Endothelial cell of umbilical vein (primary cell): ENCODE results near the gene CLDN6. TPM values are rescaled to one million over a fixed set of nuclear protein-coding genes. Genes with fewer than 3 reads are reported as not detected.

ENCODE experiments used
- BruUV-seq: library from RNA; stranded (reverse); fragments of 400-500 nt; replicated peaks from 2 replicates; lab custom pipeline; 2021; lab: Mats Ljungman, UMichigan
- CTCF ChIA-PET: fragments of 300-600, 350-600 bp; sonication (Branson Sonifier 250); formaldehyde crosslinking; loops from one replicate; lab custom pipeline; 2021; ENCODE audit warnings: antibody characterized with exemption, inconsistent platforms; lab: Charles Lee
- POLR2A ChIA-PET: fragments of 300-600, 350-600 bp; sonication (Branson Sonifier 250); formaldehyde crosslinking; loops from one replicate; lab custom pipeline; 2021; ENCODE audit warnings: antibody characterized with exemption, inconsistent platforms; lab: Charles Lee
- DNase-seq: peaks from one replicate; pipeline ENCODE4 v3.0.0-alpha.2; 2011; ENCODE audit warnings: low read depth, low spot score
- FAIRE-seq: peaks from 2 replicates; lab custom pipeline; 2011; peaks lifted over from hg19 to GRCh38; lab: Jason Lieb, UNC
- H2AFZ ChIP-seq: 2 replicates; pipeline ENCODE4 v1.6.0; 2012; ENCODE audit warnings: low read depth, low read length, control low read depth, inconsistent platforms
- H3K27ac ChIP-seq: 2 replicates; pipeline ENCODE4 v1.5.1; 2011; ENCODE audit warnings: low read depth, mild to moderate bottlenecking, control low read depth, low read length, moderate library complexity; ENCODE audit not compliant: insufficient read depth
- H3K27me3 ChIP-seq, 2 experiments: 2 replicates each; pipeline versions ENCODE4 v1.6.0 to v1.6.1; 2011; ENCODE audit warnings: low read length in 2 of 2, mixed read lengths in 1 of 2; ENCODE audit not compliant: control insufficient read depth in 2 of 2, insufficient read depth in 2 of 2
- H3K36me3 ChIP-seq, 2 experiments: 2 replicates in 1 of 2; 3 replicates in 1 of 2; pipeline ENCODE4 v1.5.1; 2011; ENCODE audit warnings: low read length in 2 of 2, mild to moderate bottlenecking in 1 of 2, moderate library complexity in 1 of 2; ENCODE audit not compliant: control insufficient read depth in 2 of 2, insufficient read depth in 2 of 2; ENCODE audit errors: extremely low read depth in 1 of 2
- H3K4me1 ChIP-seq: 3 replicates; pipeline ENCODE4 v1.5.1; 2011; ENCODE audit warnings: mild to moderate bottlenecking, low read length; ENCODE audit not compliant: control insufficient read depth, insufficient read depth; ENCODE audit errors: extremely low read depth
- H3K4me2 ChIP-seq: 2 replicates; pipeline ENCODE4 v1.6.1; 2011; ENCODE audit warnings: low read length, control low read depth, mixed read lengths; ENCODE audit not compliant: insufficient read depth
- H3K4me3 ChIP-seq, 3 experiments: fragments of 200-600 bp in 1 of 3; sonication (generic), shearing (Covaris generic) in 1 of 3; replicated peaks in 1 of 3; 2 replicates each; pipeline ENCODE4 v1.5.1; 2011 to 2016; ENCODE audit warnings: control low read depth in 3 of 3, low read length in 3 of 3, mild to moderate bottlenecking in 2 of 3, inconsistent platforms in 1 of 3, low read depth in 1 of 3, moderate library complexity in 1 of 3; ENCODE audit not compliant: insufficient read depth in 1 of 3
- H3K79me2 ChIP-seq: 2 replicates; pipeline ENCODE4 v1.6.0; 2012; ENCODE audit warnings: low read length, inconsistent platforms; ENCODE audit not compliant: control insufficient read depth, insufficient read depth
- H3K9ac ChIP-seq: replicated peaks from 2 replicates; pipeline ENCODE3; 2011; ENCODE audit warnings: low read length, control low read depth; ENCODE audit not compliant: insufficient read depth; ENCODE audit errors: extremely low read depth
- H3K9me1 ChIP-seq: replicated peaks from 3 replicates; pipeline ENCODE4 v1.6.0; 2011; ENCODE audit warnings: mild to moderate bottlenecking, low read length; ENCODE audit not compliant: control insufficient read depth, insufficient read depth; ENCODE audit errors: extremely low read depth
- H3K9me3 ChIP-seq: replicated peaks from 2 replicates; pipeline ENCODE4 v1.5.1; 2012; ENCODE audit warnings: low read length, inconsistent platforms; ENCODE audit not compliant: control insufficient read depth, insufficient read depth
- H4K20me1 ChIP-seq: replicated peaks from 2 replicates; pipeline ENCODE3; 2011; ENCODE audit warnings: mild to moderate bottlenecking, low read length; ENCODE audit not compliant: control insufficient read depth, insufficient read depth; ENCODE audit errors: extremely low read depth
- EZH2 ChIP-seq: IDR thresholded peaks from 2 replicates; pipeline ENCODE4 v1.6.1; 2012; ENCODE audit warnings: borderline replicate concordance, low read depth, mild to moderate bottlenecking, moderate library complexity, low read length, inconsistent platforms; ENCODE audit not compliant: severe bottlenecking
- FOS ChIP-seq: IDR thresholded peaks from 2 replicates; pipeline ENCODE4 v1.6.1; 2011; ENCODE audit warnings: mild to moderate bottlenecking, low read length, moderate library complexity, borderline replicate concordance; ENCODE audit not compliant: insufficient read depth
- GATA2 ChIP-seq: IDR thresholded peaks from 2 replicates; pipeline ENCODE4 v1.7.0; 2011; ENCODE audit warnings: low read depth, mild to moderate bottlenecking, moderate library complexity, mixed read lengths, low read length; ENCODE audit not compliant: insufficient read length, insufficient read depth
- JUN ChIP-seq: IDR thresholded peaks from 2 replicates; pipeline ENCODE4 v1.6.1; 2011; ENCODE audit warnings: borderline replicate concordance, low read depth; ENCODE audit not compliant: insufficient read length, insufficient read depth
- MYC ChIP-seq: IDR thresholded peaks from one replicate; pipeline ENCODE4 v1.6.1; 2011; ENCODE audit warnings: mild to moderate bottlenecking, low read depth, low read length
- POLR2A ChIP-seq: IDR thresholded peaks from 2 replicates; pipeline ENCODE4 v1.6.1; 2012; ENCODE audit warnings: low read depth, mild to moderate bottlenecking, control low read depth, low read length
- POLR2AphosphoS5 ChIP-seq: IDR thresholded peaks from 2 replicates; pipeline ENCODE4 v1.6.1; 2012; ENCODE audit warnings: low read depth, mild to moderate bottlenecking, control low read depth, low read length, moderate library complexity; ENCODE audit not compliant: insufficient read depth
- dilution Hi-C: fragments of 300-500 bp; cut with MboI; formaldehyde crosslinking; loops from one replicate; pipeline ENCODE4 v1.15.0; 2019; ENCODE audit warnings: low sequenced_read_pairs; ENCODE audit not compliant: extremely low pct_ligation_motif_present
- intact Hi-C: fragments of 100-400 bp; cut with micrococcal nuclease; formaldehyde crosslinking; loops from one replicate; pipeline ENCODE4 v1.10.0; 2022
- polyA plus RNA-seq, 4 experiments: library from polyadenylated mRNA; depleted of rRNA in 3 of 4; stranded (reverse) in 3 of 4; unstranded in 1 of 4; fragments of >200 nt; gene quantifications; 2 replicates each; pipeline versions ENCODE4 v1.2.1 to v1.2.3, GENCODE V29; 2011 to 2012; ENCODE audit warnings: missing spikeins in 1 of 4
- total RNA-seq: library from RNA; stranded (reverse); gene quantifications from 2 replicates; pipeline ENCODE4 v1.2.3, GENCODE V29; 2021
- TF ChIP-seq, protein P1 (sequence below): IDR thresholded peaks from 2 replicates; pipeline ENCODE4 v1.6.1; 2011; ENCODE audit not compliant: insufficient read depth, insufficient read length
- TF ChIP-seq, protein P2 (sequence below), 2 donors: IDR thresholded peaks; 1 replicate in 1 of 2; 2 replicates in 1 of 2; pipeline ENCODE4 v1.5.1; 2011; ENCODE audit warnings: low read length in 2 of 2, mild to moderate bottlenecking in 2 of 2, moderate library complexity in 2 of 2, control low read depth in 1 of 2, inconsistent platforms in 1 of 2, low read depth in 1 of 2; ENCODE audit not compliant: insufficient read depth in 1 of 2; ENCODE audit errors: extremely low read depth in 1 of 2

CLDN6 gene
- total and polyA plus RNA-seq, 2 donors (not counting 3 experiments of a cell fraction or from before 2014, with no cell fraction given) = 0.28 TPM; not detected in 1

GRCh38 chr16:2976201-2976600 lies 41.8 kb downstream of the CLDN6 start:
- H3K9me3 ChIP-seq = no peaks in the 10 kb centered on the region
- peaks cover 5% of the 10 kb centered on the region for H3K79me2 ChIP-seq
- ChIA-PET CTCF (no interaction called here), POLR2A (no interaction called here)
- H2AFZ ChIP-seq = no peak overlapping the region
- H4K20me1 ChIP-seq = no peaks in the 10 kb centered on the region
- H3K27ac ChIP-seq = no peak overlapping the region
- no peak overlapping the region for H3K9ac ChIP-seq
- DNase-seq (no peak), FAIRE-seq (no peak)
- H3K36me3 ChIP-seq = peaks cover 0 to 2% of the 10 kb centered on the region in 2 experiments
- TF ChIP-seq GATA2 = no peak
- TF ChIP-seq, protein P1, sequence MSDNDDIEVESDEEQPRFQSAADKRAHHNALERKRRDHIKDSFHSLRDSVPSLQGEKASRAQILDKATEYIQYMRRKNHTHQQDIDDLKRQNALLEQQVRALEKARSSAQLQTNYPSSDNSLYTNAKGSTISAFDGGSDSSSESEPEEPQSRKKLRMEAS = no peak
- TF ChIP-seq, protein P2, sequence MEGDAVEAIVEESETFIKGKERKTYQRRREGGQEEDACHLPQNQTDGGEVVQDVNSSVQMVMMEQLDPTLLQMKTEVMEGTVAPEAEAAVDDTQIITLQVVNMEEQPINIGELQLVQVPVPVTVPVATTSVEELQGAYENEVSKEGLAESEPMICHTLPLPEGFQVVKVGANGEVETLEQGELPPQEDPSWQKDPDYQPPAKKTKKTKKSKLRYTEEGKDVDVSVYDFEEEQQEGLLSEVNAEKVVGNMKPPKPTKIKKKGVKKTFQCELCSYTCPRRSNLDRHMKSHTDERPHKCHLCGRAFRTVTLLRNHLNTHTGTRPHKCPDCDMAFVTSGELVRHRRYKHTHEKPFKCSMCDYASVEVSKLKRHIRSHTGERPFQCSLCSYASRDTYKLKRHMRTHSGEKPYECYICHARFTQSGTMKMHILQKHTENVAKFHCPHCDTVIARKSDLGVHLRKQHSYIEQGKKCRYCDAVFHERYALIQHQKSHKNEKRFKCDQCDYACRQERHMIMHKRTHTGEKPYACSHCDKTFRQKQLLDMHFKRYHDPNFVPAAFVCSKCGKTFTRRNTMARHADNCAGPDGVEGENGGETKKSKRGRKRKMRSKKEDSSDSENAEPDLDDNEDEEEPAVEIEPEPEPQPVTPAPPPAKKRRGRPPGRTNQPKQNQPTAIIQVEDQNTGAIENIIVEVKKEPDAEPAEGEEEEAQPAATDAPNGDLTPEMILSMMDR (IDR thresholded peaks at IDR 0.05; ENCODE audit: extremely low read depth in 1 of 2, insufficient read depth in 1 of 2, low read depth in 1 of 2, low read length in 2 of 2) = no peak
- no peak for TF ChIP-seq POLR2A
- TF ChIP-seq EZH2 = no peak
- no peak for TF ChIP-seq POLR2AphosphoS5
- no peak for TF ChIP-seq FOS
- no peak for TF ChIP-seq MYC
- TF ChIP-seq JUN = no peak
- intact Hi-C loops = no loop called here
- no peaks in the 10 kb centered on the region for H3K27me3 ChIP-seq
- H3K9me1 ChIP-seq = no peaks in the 10 kb centered on the region
- BruUV-seq = no TSS peak
- dilution Hi-C loops = no loop called here
- H3K4me3 ChIP-seq = no peak overlapping the region
- H3K4me1 ChIP-seq = peaks cover 10% of the 10 kb centered on the region
- no peak overlapping the region for H3K4me2 ChIP-seq
